Activated naive CD4-positive, alpha-beta T cell (primary cell): ENCODE measurements around the gene CCDC40.
A peak's percentile ranks its signal among the peaks of the same experiment; 100 is the strongest.

Experiments used
- DNase-seq, 4 experiments: peaks; one replicate each; lab custom pipeline; 2025; lab: John Stamatoyannopoulos, UW

The CCDC40 gene

DNA sequence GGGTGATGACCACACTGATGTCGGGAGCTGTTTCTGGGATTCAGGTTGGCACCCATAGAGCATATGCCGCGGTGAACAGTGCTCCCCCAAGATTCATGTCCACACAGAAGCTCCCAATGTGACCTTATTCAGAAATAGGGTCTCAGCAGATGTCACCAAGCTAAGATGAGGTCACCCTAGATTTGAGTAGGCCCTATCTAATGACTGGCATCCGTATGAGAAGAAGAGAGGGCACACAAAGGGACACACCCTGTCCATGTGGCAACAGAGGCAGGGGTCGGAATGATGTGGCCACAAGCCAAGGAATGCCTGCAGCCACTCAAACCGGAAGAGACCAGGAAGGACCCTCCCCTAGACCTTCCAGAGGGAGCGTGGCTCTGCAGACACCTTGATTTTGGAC lies 36.3 kb upstream of the CCDC40 start:
- DNase-seq, result no peak

DNA sequence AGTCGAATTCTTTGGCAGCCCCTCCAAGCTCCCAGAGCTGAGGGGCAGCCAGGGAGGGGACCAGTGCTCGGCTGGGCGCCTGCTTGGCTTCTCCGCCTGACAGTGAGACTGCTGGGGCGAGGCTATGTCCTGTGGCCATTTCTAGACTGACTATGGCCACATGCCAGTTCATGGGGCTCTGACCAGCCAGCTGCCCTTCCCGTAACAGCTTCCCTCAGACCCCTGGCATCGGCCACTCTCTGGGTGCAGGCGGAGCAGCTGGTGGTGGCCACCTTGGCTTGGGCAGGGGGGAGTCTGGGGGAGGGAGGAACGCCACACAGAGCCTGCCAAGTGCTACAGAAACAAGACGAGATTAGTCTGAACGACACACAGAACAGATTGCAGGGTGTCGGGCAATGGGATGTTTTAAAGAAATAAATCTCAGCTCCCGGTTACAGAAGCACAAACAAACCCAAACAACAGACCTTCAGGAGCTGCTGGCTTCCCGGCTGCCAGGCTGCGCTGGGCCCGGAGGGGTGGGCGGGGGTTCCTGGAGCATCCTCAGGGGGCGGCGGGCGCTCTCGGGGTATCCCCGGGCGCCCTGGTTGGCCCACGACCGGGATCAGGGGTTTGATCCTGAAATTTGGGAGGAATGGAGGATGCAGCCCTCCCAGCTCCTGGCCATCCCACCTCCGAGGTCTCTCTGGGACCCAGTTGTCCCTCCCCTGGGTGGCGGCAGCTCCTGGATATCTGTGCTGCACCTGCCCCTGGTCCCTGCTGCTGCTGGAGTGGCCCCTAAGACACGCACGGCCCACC lies 35.3 kb upstream of the CCDC40 start:
- no peak for DNase-seq

DNA sequence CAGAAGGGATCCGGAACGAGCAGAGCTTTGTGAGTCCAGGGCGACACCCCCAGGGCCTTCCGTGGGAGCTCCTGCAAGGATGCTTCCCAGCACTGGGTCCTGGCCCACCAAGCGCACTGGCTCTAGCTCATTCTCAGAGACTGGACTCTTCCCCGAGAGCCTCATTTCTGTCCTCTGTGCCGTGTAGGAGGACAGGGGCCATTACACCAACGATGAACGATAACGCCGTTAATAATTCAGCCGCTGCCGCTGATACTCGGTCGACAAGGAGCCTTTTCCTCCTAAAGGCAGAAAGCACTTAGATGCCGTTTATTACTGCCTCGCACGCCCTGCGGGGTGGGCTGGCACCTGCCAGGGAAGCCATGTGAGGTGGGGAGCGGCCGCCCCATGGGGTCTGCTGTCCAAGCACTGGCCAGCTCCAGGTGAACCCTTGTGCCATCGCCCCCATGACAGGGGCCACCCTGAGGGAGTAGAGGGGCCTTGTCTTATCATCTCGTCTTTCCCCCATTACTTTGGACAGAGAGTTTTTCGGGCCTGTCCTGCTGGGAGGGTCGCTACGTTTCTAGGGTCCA lies 34.3 kb upstream of the CCDC40 start:
- DNase-seq, result no peak

DNA sequence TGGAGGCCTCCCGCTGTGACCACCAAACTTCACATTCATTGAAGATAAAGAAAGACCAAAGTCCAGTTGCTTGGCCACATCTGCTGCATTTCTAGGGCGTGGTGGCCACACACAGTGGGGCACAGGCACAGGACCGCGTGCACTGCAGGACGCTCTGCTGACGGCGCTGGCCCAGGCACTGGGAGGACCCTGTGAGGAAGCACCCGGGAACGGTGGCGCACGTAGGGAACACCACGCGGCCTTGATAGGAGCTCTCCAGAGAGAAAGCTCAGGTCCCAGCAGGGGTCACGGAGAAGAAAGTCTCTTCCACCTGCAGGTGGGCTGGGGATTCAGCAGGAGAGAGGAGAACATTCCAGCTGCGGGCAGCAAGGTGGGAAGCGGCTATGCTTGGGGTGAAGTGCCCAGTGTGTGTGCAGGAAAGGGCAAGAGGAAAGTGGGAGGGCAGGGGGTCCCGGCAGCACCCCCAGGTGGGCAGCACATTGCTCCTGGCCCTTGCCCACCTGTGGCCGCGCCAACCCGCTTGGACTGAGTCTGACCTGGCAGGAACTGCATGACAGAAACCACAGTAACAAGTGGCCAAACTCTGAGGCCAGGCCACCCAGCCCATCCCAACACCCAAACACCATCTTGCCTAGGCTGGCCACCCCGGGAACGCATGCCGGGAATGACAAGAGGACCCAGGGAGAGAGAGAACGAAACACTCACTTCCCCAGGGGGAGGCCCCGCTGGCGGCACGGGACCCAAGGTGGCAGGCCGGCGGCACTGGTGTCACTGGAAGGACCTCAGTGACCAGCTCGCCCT lies 33.6 kb upstream of the CCDC40 start:
- DNase-seq, result no peak

DNA sequence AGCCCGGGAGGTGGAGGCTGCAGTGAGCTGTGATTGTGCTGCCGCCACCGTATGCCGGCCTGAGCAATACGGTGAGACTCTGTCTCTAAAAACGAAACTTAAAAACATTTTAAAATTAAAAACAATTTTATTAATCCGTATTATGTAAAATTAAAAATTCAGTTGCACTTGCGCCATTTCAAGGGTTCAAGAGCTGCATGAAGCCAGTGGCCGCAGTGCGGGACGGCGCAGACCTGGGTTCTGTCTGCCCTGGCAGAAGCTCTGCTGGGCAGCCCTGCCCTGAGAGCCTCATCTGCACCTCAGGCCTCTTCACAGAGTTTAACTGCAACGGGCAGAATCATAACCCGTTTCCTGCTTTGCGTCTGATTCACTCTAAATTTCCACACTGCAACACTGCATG lies 32.5 kb upstream of the CCDC40 start:
- DNase-seq, result no peak

DNA sequence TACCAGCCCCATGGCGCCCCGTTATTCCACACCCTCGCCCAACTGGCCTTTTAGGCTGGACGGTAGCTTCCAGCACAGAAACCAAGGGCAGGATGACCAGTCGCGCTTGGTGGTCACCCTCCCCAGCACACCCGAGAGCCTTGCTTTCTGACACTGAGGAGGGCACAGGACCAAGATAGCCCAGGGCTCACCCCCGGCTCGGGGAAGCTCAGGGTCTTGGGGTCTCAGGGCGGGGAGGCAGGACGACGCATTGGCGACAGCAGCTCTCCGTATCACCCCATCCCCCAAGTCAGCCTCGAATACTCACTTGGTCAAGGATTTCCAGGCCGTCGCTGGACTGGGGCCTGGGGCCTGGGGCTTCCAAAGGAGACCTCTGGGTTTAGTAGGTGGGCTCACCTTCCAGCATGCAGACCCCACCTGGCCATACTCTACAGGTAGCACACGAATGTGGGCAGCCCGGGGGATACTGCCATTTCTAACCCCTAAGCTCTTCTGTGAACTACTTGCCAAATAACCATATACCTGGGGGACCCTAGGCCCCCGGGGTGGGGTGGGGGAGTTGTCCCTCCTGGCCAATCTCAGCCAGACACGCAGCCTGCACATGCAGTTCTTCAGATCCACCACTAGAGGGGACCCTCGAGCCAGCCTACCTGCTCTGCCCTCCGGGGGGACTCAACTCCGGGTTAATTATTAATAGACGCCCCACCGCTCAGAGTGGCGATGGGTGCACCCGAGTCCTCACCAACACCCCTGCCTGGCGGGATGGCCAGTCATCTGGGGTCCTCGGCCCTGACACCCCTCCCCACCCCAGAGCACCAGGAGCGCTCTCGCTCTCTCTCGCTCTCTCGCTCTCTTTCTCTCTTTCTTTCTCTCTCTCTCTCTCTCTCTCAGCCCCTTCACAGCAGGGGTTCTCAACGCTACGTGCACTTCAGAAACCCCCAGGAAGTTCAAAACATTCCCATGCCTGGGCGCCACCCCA lies 30.8 kb upstream of the CCDC40 start:
- DNase-seq, result peak in 3 of 4 experiments; percentile 17 to 51 (median 26)

DNA sequence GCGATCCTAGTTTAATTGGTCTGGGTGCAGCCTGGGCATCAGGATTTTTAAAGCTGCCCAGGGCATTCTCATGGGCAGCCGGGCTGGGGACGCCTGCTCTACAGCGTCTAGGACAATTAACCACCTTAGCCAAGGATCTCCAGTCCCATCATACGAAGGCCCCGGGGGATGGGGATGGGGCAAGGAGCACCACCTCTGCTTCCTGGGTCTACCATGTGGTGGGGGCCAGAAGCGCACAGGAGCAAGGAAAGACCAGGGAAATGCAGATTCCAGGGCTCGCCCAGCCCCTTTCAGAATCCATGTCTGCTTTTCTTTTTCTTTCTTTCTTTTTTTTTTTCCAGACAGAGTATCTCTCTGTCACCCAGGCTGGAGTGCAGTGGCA lies 30.1 kb upstream of the CCDC40 start:
- DNase-seq, result no peak

DNA sequence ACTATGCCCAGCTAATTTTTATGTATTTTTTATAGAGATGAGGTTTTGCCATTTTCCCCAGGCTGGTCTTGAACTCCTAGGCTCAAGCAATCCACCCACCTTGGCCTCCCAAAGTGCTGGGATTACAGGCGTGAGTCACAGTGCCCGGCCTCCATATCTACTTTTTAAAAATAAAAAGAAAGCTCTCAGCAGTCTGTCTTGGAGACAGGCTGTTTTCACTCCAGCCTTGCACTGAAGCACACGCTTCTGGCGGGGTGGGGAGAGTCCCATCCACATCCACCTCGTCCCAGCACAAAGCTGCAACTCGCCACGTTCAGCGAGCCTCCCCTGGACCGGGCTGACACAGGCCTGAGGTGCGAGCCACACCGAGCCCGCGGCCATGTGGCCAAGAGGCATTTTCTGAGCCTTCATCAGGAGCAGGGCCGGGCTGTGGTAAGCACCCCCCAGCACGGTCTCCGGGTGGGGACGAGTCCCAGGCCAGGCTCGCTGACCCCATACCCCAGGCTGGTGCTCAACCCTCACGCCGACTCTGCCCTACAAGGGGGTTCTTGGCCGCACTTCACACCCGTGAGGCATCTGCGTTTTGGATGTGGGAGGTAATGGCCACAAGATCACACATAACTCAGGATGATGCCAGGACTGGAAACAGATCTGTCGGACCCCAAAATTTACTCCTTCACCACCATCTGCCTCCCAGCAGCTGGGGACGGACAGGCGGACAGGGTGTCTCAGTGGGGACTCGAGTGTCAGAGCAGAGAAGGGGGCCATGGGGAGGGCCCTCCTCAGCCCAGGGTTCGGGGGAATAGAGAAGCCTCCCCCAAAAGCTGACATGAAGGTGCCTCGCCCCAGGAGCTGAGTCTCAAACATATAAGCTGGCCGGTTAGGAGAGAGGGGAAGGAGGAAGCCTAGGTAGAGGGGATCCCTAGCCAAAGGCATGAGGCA lies 29.4 kb upstream of the CCDC40 start:
- no peak for DNase-seq

DNA sequence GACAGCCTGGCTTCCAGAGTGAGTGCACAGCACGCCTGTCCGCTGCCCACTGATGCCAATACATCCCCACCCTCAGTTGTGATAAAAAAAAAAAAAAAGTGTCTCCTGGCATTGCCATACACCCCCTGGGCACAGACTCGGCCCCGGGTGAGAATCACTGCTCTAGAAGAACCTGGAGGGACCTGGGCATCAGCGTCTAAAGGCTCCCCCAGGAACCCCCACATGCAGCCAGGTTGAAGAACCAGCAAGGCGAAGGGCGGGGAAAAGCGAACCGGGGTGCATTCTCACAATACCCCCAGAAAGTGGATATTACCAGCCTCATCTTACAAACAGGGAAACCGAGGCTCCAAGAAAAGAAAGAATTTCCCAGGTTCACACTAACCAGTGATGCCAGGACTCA lies 28.5 kb upstream of the CCDC40 start:
- DNase-seq, result no peak

DNA sequence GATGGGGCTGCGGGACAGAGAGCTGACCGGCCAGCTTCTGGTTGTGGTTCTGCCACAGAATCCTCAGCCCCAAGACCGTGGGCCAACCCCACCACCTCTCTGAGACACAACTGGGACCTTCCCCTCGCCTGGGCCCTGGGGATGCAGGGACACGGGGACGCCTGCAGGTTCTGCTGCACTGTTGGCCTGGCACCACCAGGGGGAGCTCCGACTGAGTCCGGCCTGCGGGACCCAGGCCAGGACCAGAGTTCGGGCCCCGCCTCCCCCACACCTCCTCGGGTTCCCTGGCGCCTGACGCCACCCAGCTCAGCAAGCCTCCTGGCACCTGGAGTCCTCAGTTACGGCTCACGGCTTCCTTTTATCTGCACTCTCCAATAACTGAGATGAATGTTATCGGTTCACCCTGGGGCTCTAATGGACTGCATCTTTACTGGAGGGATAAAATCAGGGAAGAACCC lies 28.0 kb upstream of the CCDC40 start:
- peak; percentile 44 to 70 (median 58) for DNase-seq

DNA sequence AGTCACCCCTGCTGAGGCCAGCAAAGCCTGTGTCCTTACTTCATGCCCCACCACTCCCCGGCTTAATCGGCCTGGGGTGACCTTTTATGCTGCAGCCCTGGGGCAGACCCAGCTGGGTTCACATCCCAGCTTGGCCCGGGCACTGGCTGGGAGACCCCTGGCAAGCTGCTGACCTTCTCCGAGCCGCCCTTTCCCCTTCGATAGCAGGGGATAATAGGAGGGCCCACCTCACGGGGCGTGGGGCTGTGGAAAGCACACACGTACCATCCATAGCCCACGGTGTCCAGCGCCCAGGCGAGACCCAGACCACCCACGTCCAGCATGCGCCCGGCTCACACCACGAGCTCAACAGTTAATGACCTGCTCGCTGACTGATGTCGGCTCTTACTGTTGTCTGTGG lies 27.6 kb upstream of the CCDC40 start:
- DNase-seq, result no peak

DNA sequence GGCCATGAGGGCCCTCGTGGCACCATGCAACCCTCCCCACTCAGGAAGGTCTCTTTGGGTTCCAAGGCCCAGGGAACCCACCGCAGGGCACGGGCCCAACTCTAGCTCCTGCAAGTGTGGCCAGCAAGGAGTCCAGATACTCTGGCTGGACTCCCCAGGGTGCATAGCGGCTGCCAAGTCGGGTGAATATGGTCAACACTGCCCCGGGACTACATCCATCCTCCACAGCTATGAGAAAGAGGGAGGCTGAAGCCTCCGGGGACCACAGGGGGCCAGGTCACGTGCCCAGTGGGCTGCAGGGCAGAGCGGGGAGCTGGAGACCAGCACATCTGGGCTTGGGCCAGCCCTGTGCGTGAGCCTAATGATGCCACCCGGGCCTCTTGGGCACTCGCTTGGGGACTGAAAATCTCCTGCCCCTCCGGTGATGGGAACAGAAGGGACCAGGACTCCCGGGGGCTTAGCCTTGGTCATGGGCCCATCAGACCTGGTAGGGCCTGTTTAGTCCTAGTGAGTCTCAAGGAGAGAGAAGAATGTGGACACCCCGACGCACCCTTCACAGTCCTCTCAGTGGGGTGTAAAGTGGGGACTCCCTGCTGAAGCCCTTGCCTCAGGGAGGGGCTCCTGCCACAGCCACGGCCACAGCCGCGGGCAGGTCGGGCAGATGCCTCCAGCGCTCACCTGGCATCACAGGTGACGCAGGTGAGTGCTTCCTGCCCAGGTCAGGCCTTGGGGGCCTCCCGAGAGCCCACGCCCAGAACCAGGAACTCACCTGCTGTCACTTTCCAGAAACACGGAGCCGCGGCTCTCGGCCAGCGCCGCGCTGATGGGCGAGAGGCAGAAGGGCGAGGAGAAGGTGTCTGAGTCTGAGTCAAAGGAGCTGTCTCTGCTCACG lies 26.8 kb upstream of the CCDC40 start:
- no peak for DNase-seq

DNA sequence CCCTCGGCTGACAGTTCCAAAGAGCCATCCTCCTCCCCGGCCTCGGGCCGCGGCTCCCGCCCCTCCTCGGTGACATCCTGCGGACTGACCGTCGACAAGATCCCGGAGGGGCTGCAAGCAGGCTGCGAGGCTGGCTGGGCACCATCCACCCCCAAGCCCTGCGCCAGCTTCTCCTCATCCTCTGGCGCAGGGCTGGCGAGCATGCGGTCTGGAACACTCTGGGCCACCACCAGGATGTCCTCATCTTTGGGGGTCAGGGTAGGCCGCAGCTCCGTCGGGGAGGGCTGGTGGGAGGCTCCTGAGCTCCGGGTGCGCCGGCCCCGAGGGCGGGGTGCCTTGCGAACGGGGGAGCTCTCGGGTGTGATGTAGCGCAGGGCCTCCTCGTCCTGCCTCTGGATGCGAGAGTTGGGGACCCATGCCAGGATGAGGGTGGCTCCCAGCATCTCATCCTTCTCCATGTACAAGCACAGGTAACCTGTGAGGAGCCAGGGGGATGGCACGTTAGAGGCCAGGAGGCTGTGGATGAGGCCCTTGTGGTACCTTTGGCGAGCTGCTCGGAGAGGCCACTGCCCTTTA lies 26.1 kb upstream of the CCDC40 start:
- DNase-seq, result no peak

DNA sequence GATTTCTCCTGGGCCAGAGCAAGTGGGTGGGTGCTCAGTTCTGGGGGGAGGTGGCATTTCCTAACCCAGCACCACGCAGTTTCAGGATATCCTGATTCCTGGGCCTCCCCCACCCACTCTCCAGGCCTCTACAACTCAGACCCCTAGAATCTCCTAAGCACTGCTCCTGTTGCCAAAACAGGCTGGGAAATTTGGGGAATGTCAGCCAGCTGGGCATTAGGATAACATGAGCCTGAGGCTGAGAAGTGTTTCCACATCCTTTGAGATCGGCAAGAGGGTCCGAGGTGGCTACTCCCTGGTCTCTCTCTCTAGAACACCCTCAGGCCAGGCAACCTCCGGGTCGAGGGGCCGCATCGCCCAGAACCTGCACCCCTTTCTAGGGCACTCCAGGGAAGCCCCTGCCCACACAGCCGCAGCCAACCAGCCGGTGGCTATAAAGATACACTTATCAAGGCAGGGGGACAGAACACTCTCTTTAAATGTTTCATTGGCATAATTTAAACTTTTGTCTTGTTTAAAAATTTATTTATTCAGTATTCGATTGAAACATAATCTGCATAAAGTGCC lies 24.4 kb upstream of the CCDC40 start:
- DNase-seq, result no peak

DNA sequence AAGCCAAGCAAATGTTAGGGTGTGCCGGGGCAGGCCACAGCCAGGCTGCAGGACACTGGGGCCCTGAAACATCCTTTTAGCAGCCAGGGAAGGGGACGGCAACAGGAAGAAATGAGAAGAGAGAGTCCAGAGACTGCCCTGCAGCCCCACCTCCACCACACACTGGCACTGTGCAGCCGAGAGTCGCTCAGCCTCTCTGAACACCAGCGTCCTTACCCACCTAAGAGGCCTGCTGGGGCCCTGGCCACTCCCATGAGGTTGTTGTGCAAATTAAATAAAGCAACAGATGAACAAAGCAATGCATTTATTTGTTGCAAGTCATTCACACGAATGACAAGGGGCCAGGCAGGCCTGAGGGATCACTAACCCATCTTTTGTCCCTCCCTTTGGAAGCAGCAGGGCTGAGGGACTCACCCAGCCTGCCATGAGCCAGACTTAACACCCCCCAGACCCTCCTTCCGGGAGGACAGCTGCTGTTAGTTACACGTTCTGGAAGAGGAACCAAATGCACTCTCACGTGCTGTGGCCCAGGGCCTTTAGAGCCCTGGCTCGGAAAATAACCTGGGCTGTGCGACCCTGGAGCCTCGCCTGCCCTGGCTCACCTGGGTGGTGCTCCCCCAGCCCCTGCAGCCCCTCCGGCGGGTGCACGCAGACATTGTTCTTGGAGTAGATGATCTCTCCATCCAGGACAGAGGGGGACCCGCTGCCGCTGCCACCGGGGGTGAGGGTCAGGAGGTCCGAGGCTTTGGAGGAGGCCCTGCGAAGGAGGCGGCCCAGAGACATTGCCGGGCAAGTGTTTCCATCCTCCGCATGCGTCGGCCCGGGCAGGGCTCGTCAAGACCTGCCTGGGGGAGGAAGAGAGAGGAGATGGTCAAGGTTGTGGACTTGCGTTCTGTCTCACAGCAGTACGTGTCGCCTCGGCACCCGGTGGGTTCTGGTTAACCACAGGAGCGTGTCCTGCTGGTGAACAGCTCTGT lies 23.4 kb upstream of the CCDC40 start:
- no peak for DNase-seq

DNA sequence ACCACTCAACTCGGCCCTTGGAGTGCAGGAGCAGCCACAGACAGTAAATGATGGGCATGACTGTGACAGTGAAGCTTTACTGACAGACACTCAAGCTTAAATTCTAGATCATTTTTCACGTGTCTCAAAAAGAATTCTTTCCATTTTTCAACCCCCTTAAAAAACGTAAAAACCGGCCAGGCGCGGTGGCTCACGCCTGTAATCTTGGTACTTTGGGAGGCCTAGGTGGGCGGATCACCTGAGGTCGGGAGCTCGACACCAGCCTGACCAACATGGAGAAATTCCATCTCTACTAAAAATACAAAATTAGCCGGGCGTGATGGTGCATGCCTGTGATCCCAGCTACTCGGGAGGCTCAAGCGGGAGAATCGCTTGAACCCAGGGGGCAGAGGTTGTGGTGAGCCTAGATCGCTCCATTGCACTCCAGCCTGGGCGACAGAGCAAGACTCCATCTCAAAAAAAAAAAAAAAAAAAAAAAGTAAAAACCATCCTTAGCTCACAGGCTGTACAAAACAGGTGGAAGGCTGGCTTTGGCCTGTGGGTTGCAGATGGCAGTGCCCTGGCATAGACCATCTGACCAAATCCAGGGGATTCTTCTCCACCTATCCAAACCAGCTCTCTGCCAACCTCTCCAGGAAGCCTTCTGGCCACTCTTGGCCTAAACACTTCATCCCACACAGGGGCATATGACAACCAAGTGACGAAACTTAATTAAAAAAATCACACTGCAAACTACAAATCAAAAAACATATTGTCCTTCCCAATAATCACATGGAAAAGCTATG lies 19.0 kb upstream of the CCDC40 start:
- DNase-seq, result no peak
